Neuronal stem cell (in vitro differentiated cells): ENCODE measurements around the gene KIF26B.

Source experiments
- DNase-seq: peaks from one replicate; pipeline ENCODE4 v3.0.0-alpha.2; 2013; ENCODE audit warnings: low spot score
- H2AFZ ChIP-seq: one replicate; pipeline ENCODE4 v1.6.1; 2013; ENCODE audit warnings: mild to moderate bottlenecking, low read length, inconsistent platforms
- H2AK5ac ChIP-seq: 2 replicates; pipeline ENCODE4 v1.6.1; 2013; ENCODE audit warnings: low read depth, mild to moderate bottlenecking, inconsistent platforms, low read length, moderate library complexity, mixed read lengths
- H2BK120ac ChIP-seq: 2 replicates; pipeline ENCODE4 v1.6.1; 2013; ENCODE audit warnings: low read depth, mild to moderate bottlenecking, inconsistent platforms, low read length, moderate library complexity, mixed read lengths
- H2BK12ac ChIP-seq: one replicate; pipeline ENCODE4 v1.6.1; 2013; ENCODE audit warnings: low read length, inconsistent platforms
- H2BK15ac ChIP-seq: 2 replicates; pipeline ENCODE4 v1.6.1; 2013; ENCODE audit warnings: mild to moderate bottlenecking, low read length, inconsistent platforms, mixed read lengths
- H2BK5ac ChIP-seq: one replicate; pipeline ENCODE4 v1.6.1; 2013; ENCODE audit warnings: inconsistent platforms, mild to moderate bottlenecking, low read length, moderate library complexity
- H3K14ac ChIP-seq: one replicate; pipeline ENCODE4 v1.6.1; 2013; ENCODE audit warnings: low read length, inconsistent platforms
- H3K18ac ChIP-seq: 2 replicates; pipeline ENCODE4 v1.6.1; 2013; ENCODE audit warnings: low read length, inconsistent platforms
- H3K23ac ChIP-seq: 2 replicates; pipeline ENCODE4 v1.6.1; 2013; ENCODE audit warnings: low read depth, mild to moderate bottlenecking, mixed read lengths, low read length, inconsistent platforms; ENCODE audit not compliant: poor library complexity
- H3K27ac ChIP-seq: replicated peaks from 3 replicates; pipeline ENCODE4 v1.5.1; 2013; ENCODE audit warnings: low read length, inconsistent platforms
- H3K27me3 ChIP-seq, 3 experiments: 2 replicates each; pipeline ENCODE4 v1.6.1; 2013; ENCODE audit warnings: low read length in 3 of 3, mild to moderate bottlenecking in 2 of 3, inconsistent platforms in 1 of 3, low read depth in 1 of 3, mixed read lengths in 1 of 3, moderate library complexity in 1 of 3; ENCODE audit not compliant: control insufficient read depth in 3 of 3, insufficient read depth in 3 of 3
- H3K36me3 ChIP-seq, 2 donors: replicated peaks in 1 of 2; 2 replicates each; pipeline ENCODE4 v1.6.1; 2013; ENCODE audit warnings: low read length in 2 of 2; ENCODE audit not compliant: control insufficient read depth in 2 of 2, insufficient read depth in 2 of 2
- H3K4ac ChIP-seq: 2 replicates; pipeline ENCODE4 v1.6.1; 2013; ENCODE audit warnings: inconsistent platforms, mild to moderate bottlenecking, low read length, moderate library complexity
- H3K4me1 ChIP-seq, 2 donors: 1 replicate in 1 of 2; 2 replicates in 1 of 2; pipeline ENCODE4 v1.6.1; 2013; ENCODE audit warnings: low read length in 2 of 2, low read depth in 1 of 2; ENCODE audit not compliant: control insufficient read depth in 2 of 2, insufficient read depth in 1 of 2
- H3K4me2 ChIP-seq: one replicate; pipeline ENCODE4 v1.6.1; 2013; ENCODE audit warnings: mild to moderate bottlenecking, low read length, inconsistent platforms; ENCODE audit not compliant: insufficient read depth, poor library complexity, severe bottlenecking
- H3K4me3 ChIP-seq, 2 donors: 2 replicates each; pipeline ENCODE4 v1.5.1; 2013; ENCODE audit warnings: low read length in 2 of 2, mild to moderate bottlenecking in 2 of 2, inconsistent platforms in 1 of 2, moderate library complexity in 1 of 2
- H3K79me1 ChIP-seq: one replicate; pipeline ENCODE4 v1.6.1; 2013; ENCODE audit warnings: low read depth, mild to moderate bottlenecking, inconsistent platforms, low read length, moderate library complexity
- H3K9ac ChIP-seq: one replicate; pipeline ENCODE4 v1.6.1; 2013; ENCODE audit warnings: mild to moderate bottlenecking, low read depth, low read length, inconsistent platforms; ENCODE audit not compliant: poor library complexity
- H3K9me3 ChIP-seq, 2 donors: replicated peaks in 1 of 2; 2 replicates each; pipeline versions ENCODE3 to v1.6.1; 2013; ENCODE audit warnings: low read length in 2 of 2, mild to moderate bottlenecking in 2 of 2, inconsistent platforms in 1 of 2, low read depth in 1 of 2, mixed read lengths in 1 of 2, moderate library complexity in 1 of 2; ENCODE audit not compliant: control insufficient read depth in 2 of 2, insufficient read depth in 1 of 2
- H4K8ac ChIP-seq: one replicate; pipeline ENCODE4 v1.6.1; 2013; ENCODE audit warnings: low read depth, mild to moderate bottlenecking, inconsistent platforms, low read length, moderate library complexity
- H4K91ac ChIP-seq: one replicate; pipeline ENCODE4 v1.6.1; 2013; ENCODE audit warnings: low read length, low read depth, mild to moderate bottlenecking, inconsistent platforms; ENCODE audit not compliant: poor library complexity
- WGBS, 2 donors: extraction: QIAGEN DNeasy Blood & Tissue Kit; methylation state at CpG; one replicate each; pipeline ENCODE4 v1.1.7; 2013; ENCODE audit warnings: missing lambda C conversion rate in 2 of 2, mixed read lengths in 1 of 2; ENCODE audit not compliant: insufficient read length in 2 of 2, insufficient replicate concordance in 1 of 2; ENCODE audit errors: extremely low coverage in 2 of 2; 5-methylcytosine and 5-hydroxymethylcytosine counted together

KIF26B gene

GRCh38 chr1:245158913-245159312 lies 4.1 kb downstream of the KIF26B start:
- H3K4me2 ChIP-seq: no peak overlapping the region
- H3K36me3 ChIP-seq: peaks cover 0 to 47% of the 10 kb centered on the region in 2 donors
- H3K4ac ChIP-seq: no peak overlapping the region
- no peak overlapping the region for H2BK5ac ChIP-seq
- no peak overlapping the region for H2BK12ac ChIP-seq
- H4K8ac ChIP-seq: no peak overlapping the region
- DNase-seq: no peak
- no peak overlapping the region for H2AFZ ChIP-seq
- no peak overlapping the region for H2BK15ac ChIP-seq
- no peak overlapping the region for H3K27ac ChIP-seq
- peaks cover 0 to 58% of the 10 kb centered on the region in 2 donors for H3K9me3 ChIP-seq
- H3K14ac ChIP-seq: no peak overlapping the region
- H4K91ac ChIP-seq: no peak overlapping the region
- no peak overlapping the region for H3K9ac ChIP-seq
- no peak overlapping the region for H3K4me3 ChIP-seq
- H2AK5ac ChIP-seq: no peak overlapping the region
- H3K27me3 ChIP-seq: peaks cover 0 to 23% (median 3%) of the 10 kb centered on the region in 3 experiments
- WGBS, 2 donors: no CpG with 5 or more reads among the region's 3 CpGs
- H3K23ac ChIP-seq: no peak overlapping the region
- no peak overlapping the region for H3K18ac ChIP-seq
- H3K79me1 ChIP-seq: no peaks in the 10 kb centered on the region
- peaks cover 5 to 6% of the 10 kb centered on the region in 2 donors for H3K4me1 ChIP-seq
- no peak overlapping the region for H2BK120ac ChIP-seq

- DNase-seq: no peak
- H3K4me3 ChIP-seq: no peak overlapping the region
- no peak overlapping the region for H3K23ac ChIP-seq
- H2AK5ac ChIP-seq: no peak overlapping the region
- no peak overlapping the region for H3K9ac ChIP-seq
- H3K4me1 ChIP-seq: peaks cover 2 to 4% of the 10 kb centered on the region in 2 donors
- H2BK15ac ChIP-seq: no peak overlapping the region
- H2AFZ ChIP-seq: no peak overlapping the region
- H3K36me3 ChIP-seq: peaks cover 0 to 52% of the 10 kb centered on the region in 2 donors
- no peak overlapping the region for H3K18ac ChIP-seq
- no peaks in the 10 kb centered on the region for H3K79me1 ChIP-seq
- H2BK5ac ChIP-seq: no peak overlapping the region
- no peak overlapping the region for H3K4me2 ChIP-seq
- H3K14ac ChIP-seq: no peak overlapping the region
- no peak overlapping the region for H3K27ac ChIP-seq
- H4K8ac ChIP-seq: no peak overlapping the region
- H2BK12ac ChIP-seq: no peak overlapping the region
- no CpG with 5 or more reads among the region's 5 CpGs for WGBS, 2 donors
- peaks cover 0 to 10% (median 2%) of the 10 kb centered on the region in 3 experiments for H3K27me3 ChIP-seq
- H3K9me3 ChIP-seq: peaks cover 2 to 68% of the 10 kb centered on the region in 2 donors
- H3K4ac ChIP-seq: no peak overlapping the region
- H2BK120ac ChIP-seq: no peak overlapping the region
- no peak overlapping the region for H4K91ac ChIP-seq
Observed at GRCh38 chr1:245160288-245160687, 5.5 kb downstream of the KIF26B start.

- no peak overlapping the region for H2BK15ac ChIP-seq
- H3K14ac ChIP-seq: no peak overlapping the region
- peaks cover 2 to 4% of the 10 kb centered on the region in 2 donors for H3K4me1 ChIP-seq
- no peak overlapping the region for H4K8ac ChIP-seq
- no peak overlapping the region for H4K91ac ChIP-seq
- H3K9ac ChIP-seq: no peak overlapping the region
- H3K4me2 ChIP-seq: no peak overlapping the region
- no peak overlapping the region for H2AK5ac ChIP-seq
- H3K23ac ChIP-seq: no peak overlapping the region
- no peak for DNase-seq
- no peak overlapping the region for H3K4me3 ChIP-seq
- H3K27ac ChIP-seq: no peak overlapping the region
- H3K18ac ChIP-seq: no peak overlapping the region
- H2BK5ac ChIP-seq: no peak overlapping the region
- peaks cover 2 to 73% of the 10 kb centered on the region in 2 donors for H3K9me3 ChIP-seq
- H3K27me3 ChIP-seq: peaks cover 0 to 4% (median under 1%) of the 10 kb centered on the region in 3 experiments
- H3K36me3 ChIP-seq: peaks cover 0 to 53% of the 10 kb centered on the region in 2 donors
- no peak overlapping the region for H2AFZ ChIP-seq
- H2BK12ac ChIP-seq: no peak overlapping the region
- H2BK120ac ChIP-seq: no peak overlapping the region
- no peaks in the 10 kb centered on the region for H3K79me1 ChIP-seq
- no peak overlapping the region for H3K4ac ChIP-seq
- no CpG with 5 or more reads among the region's 6 CpGs for WGBS, 2 donors
Observed at GRCh38 chr1:245160741-245161400, 6.1 kb downstream of the KIF26B start.

- Histone ChIP-seq H3K27me3 (no peaks in the 10 kb centered on the region), H3K4ac (no peak overlapping the region), H2BK5ac (no peak overlapping the region), H2AFZ (no peak overlapping the region), H2AK5ac (no peak overlapping the region), H3K4me1 (peaks cover 4 to 11% of the 10 kb centered on the region in 2 donors), H3K36me3 (peaks cover 0 to 60% of the 10 kb centered on the region in 2 donors), H3K27ac (no peak overlapping the region), H4K91ac (no peak overlapping the region), H4K8ac (no peak overlapping the region), H3K79me1 (no peaks in the 10 kb centered on the region), H3K4me2 (no peak overlapping the region), H2BK15ac (no peak overlapping the region), H2BK120ac (no peak overlapping the region), H3K23ac (no peak overlapping the region), H3K9me3 (peaks cover 2 to 79% of the 10 kb centered on the region in 2 donors), H3K18ac (no peak overlapping the region), H2BK12ac (no peak overlapping the region), H3K4me3 (no peak overlapping the region), H3K9ac (no peak overlapping the region), H3K14ac (no peak overlapping the region)
- DNase-seq: no peak
- WGBS, 2 donors: no CpG with 5 or more reads among the region's 8 CpGs
Observed at GRCh38 chr1:245161866-245162265, 7.1 kb downstream of the KIF26B start.
